ENCODE measurements around the gene STXBP5.

GRCh38 chr6:147297124-147297523, 92.9 kb downstream of the STXBP5 start:
- no peak for TF ChIP-seq CTCF (IDR thresholded peaks at IDR 0.05; ENCODE audit: poor library complexity)
- no peak for TF ChIP-seq EZH2 (IDR thresholded peaks at IDR 0.05; ENCODE audit: borderline replicate concordance)

Measured in hepatocyte (in vitro differentiated cells).